HG03558 (cell line): ENCODE data around the gene GALNT9.

Experiments used
- ATAC-seq: cut with Tn5 transposase; IDR thresholded peaks from one replicate; pipeline ENCODE4 v1.9.1; 2021; ENCODE audit warnings: moderate number of reproducible peaks; ENCODE audit not compliant: unreplicated experiment; ENCODE audit errors: extremely low read depth

The GALNT9 gene

DNA sequence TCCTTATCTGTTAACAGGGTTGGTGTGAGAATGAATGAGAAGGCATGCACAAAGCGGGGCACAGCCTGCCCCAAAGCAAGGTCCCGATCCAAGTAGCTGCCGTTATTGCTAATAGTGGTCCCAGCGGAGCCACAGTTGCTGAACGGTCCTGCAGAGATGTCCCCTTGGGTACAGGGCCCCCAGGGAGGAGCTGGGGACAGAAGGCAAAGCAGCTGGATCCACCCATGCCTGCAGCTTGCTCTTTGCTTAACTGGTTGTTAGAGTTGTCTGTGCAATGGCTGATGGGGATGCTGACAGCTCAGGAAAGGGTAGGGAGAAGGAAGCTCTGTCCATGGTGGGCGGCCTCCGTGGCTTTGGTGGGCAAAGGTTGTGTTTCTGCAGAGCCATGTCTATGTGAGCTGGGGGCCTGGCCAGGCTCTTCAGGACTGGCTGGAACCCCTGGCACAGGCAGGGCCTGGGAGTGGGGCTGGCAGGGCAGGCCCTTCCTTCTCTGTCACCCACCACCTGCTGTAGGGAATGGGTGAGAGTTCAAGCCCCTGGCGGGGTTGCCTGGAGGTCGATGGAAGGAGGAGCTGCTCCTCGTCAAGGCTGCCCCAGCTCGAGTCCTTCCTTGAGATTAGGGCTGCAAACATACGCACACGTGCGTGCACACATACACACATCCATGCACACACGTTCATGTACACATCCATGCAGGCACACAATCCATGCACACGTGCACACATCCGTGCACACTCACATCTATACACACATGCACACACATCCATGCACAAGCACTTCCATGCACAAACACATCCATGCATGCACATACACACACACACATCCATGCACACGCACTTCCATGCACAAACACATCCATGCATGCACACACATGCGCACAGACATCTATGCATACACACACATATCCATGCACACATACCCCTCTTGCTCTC lies 149.7 kb downstream of the GALNT9 start:
- no peak for ATAC-seq

DNA sequence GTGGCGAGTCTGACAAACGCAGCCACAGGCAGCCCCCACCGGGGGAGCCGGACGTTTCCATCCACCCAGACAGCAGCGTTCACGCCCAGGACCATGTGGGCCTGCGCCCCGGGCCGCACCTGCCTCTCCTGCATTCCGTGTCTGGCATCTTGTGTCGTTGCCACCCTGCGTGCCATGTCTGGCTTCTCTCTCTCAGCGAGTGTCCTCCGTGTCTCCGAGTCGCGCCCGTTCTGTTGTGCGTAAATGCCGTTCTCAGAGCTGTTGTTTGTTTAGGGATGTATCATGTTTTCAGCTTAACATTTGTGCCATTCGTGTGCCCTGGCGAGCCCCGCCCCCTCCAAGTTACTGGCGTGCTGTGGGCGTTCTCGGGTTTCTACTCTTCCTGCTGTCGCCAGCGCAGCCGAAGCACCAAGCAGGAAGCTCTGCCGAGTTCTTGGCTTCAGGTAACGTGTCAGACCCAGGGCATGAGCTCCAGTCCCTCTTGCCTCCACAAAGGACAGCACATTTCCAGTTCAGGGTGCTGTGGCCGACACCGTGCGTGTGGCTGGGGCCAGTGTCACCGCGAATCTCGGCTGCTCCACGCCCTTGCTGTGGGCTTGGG lies 150.5 kb downstream of the GALNT9 start:
- no peak for ATAC-seq

DNA sequence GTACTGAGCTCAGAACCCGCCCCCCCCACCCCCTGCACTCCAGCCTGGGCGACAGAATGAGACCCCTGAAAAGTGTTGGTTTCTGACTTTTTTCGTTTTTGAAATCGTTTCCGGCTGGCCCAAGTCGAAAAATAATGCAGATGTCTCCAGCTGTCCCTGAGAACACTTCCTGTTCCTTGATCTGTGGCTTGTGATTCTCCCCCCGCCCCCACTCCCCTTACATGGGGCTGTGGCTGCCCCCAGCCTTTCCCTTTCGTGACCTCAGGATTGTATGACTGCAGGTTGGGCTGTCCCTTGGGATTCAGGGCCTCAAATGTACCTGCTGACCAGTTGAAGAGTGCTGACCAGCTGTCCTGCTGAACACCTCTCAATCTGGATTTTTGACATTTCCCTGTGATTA lies 151.1 kb downstream of the GALNT9 start:
- ATAC-seq, result no peak

- ATAC-seq, result no peak
These were observed 152.4 kb downstream of the GALNT9 start for GRCh38 chr12:132176920-132177551.

DNA sequence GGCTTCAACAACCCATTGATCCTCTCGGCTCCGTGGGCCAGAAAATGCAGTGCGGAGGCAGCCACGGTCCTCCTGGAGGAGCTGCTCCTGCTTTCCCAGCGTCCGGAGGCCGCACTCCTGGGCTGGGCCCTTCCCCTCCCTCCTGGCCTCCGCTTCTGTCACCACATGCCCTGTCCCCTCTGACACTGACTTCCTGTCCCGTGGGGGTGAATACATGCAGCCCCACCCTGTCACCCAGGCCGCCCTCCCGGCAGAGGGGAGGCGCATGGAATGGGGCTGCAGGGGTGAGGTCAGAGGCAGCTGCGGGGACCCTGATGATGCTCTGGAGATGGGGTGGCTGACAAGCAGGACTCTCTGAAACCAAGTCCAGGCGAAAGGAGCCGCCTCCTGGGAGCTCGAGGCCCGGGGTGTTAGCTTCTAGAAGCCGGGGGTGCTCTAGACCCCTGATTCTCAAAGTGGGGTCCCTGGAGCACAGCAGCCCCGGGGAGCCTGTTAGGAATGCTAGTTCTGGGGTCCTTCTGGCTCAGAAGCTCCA lies 152.9 kb downstream of the GALNT9 start:
- no peak for ATAC-seq

DNA sequence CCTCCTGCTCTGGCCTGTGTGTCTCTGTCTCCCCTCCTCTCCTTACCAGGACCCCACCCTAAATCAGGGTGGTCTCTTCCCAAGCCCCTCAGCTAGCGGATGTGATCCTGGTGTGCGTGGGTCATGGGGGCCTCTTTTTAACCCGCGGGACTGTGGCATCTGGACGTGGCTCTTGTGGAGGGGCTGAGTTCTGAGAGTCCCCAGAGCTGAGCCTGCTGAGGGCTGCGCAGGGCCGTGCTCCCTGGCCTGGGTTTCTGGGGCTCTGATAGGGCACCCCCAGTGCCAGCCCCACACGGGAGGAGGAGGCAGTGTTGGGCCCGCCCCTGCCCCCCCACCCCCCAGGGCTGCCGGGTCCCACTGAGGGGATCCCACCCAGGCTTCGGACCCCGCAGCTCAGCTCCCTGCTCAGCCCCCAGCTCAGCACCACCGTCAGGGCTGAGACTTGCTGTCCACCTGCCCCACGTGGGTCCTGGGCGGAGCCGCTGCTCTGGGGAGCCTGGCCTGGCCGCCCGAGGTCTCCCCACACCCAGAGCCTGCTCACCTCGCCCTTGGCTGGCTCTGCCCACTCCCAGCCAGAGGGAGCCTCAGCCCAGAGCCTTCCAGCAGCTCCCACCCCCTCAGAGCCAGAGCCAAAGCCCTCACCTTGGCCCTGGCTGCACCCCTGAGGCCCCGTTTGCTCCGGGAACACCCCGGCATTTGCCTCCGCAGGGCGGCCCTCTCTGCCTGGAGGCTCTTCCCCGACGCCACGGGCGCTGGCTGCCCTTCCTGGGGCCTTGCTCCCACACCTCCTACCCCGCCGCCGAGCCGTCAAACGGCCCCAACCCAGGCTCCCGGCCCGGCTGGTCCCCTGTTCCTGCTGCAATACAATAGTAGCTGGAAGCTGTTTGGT lies 153.6 kb downstream of the GALNT9 start:
- no peak for ATAC-seq

- ATAC-seq, result no peak
These were observed 154.4 kb downstream of the GALNT9 start for GRCh38 chr12:132174839-132175490.

GRCh38 chr12:132174015-132174838 lies 155.2 kb downstream of the GALNT9 start:
- ATAC-seq, result no peak

DNA sequence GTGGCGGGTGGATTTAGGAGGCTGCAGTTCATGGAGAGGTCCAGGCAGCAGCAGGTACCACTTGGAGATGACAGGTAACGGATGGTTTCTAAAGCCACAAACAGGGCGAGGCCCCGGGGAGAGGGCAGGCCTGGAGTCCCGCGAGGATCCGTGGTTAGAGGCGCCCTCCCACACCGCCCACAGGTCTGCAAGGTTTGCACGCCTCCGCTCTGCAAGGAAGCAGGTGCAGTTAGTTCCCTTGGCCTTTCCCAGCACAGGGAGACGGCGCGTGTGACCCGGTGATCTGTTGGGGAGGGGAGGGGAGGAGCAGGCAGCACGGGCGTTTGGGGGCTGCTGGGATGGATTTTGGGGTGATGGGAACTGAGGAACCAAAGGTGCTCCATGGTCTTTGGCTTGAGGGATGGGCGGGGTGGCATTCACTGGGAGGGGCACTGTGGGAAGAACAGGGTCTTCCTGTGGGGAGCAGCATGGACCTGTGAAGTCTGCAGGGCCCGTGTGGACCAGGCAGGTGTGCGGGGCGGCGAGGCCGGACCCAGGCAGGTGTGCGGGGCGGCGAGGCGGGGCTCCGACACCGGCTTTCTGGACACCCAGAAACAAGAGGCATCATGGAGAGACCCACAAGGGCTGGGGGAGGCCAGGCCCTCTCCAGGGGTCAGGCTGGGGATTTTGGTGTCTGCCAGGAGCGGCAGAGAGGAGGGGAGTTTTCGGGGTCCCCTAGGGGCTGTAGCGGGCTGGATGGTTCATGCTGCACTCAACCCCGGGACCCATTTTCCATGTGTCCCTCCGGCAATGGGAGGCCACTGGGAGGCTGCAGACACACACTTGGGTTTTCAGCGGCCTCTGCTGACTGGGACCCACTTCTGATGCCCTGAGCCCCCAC lies 156.0 kb downstream of the GALNT9 start:
- no peak for ATAC-seq

- ATAC-seq, result no peak
These were observed 156.8 kb downstream of the GALNT9 start for GRCh38 chr12:132172619-132173018.

DNA sequence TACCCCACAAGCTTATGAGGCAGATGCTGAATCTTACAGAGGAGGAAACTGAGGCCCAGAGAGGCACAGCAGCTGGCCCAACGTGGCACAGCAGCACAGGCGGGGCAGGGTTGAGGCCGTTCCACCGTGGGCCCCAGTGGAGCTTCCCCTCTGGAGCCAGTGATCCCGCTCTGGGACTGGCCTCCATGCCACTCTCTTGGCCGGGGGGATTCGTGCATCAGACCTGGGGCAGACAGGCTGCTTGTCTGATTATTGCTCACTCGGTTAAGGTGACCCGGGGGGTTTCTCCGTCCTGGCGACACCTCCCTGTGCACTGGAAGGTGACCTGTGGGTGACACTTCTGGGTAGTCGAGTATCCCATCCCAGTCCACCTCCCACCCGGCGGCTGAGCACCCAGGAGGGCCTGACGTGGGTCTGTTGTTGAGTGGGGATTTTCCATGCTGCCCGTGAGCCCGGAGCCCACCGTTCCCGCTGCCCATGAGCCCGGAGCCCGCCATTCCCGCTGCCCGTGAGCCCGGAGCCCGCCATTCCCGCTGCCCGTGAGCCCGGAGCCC lies 157.3 kb downstream of the GALNT9 start:
- no peak for ATAC-seq

GRCh38 chr12:132171293-132171967 lies 158.0 kb downstream of the GALNT9 start:
- no peak for ATAC-seq

DNA sequence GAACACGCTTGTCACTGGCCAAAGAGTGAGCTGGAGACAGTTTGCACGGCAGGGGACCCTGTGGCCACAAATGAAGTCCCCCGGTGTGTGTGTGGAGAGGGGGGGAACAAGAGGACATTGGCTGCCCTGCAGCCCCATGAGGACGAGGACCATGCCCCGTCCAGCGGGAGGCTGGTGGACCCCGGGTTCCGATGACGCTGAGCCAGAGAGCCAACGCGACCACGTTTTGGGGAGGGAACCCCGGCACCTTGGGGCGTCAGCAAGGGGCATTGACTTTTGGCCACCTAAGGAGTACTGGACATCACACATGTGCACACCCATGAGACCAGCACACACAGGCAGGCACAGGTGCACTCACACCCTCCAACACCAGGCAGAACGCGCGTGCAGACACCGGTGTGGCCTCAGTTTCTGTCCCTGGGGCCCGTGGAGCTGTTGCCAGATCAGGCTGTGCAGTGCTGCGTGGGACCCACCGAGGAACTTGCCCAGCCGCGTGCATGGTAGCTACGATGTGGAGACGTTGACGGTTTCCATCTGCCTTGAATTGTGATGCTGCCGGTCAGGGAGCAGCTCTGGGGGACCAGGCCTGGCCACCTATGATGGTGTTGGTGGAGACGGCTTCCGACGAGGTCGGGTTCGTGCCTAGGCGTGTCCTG lies 158.6 kb downstream of the GALNT9 start:
- no peak for ATAC-seq

DNA sequence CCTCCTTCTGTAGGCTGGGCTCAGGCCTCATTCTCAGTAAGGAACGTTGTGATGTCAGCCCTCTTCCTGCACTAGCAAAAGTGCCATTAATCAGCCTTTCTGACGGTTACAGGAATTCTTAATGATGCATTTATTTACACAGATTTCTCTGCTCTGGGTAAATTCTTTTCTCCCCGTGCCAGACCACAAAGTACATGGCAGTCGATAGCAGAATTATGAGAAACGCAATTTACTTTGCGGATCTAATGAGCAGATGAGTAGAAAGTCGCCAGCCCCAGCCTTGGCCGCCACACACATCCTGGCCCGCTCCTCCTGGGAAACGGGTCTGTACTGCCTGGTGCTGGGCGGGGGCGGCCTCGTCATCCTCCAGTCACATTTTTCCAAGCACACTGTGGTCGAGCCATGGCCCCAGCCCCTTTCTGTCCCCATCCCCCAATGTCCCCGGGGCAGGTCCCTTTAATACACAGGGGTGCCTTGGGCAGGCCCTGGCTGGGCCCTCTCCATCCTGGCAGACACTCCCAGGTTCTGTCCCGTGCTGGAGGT lies 159.2 kb downstream of the GALNT9 start:
- no peak for ATAC-seq

DNA sequence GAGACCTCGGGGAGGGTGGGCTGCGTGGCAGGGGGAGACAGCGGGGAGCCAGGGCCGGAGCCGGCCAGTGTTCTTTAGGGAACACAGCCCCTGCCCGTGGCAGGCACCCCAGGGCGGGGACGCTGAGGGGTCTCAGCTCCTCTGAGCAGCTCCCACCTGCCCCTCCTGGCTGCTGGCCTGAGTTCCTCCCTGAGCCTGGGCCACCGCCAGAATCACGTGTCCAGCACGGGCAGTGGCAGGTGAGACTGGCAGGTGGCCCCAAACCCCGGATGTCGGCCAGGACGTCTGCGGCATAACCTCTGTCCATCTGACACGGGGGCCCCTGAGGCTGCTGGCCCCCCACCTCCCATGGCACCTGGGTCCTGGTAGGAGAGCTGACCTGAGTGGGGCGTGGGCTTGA lies 160.0 kb downstream of the GALNT9 start:
- ATAC-seq, result no peak
